ENCODE measurements around the gene ZNF771. TPM values are rescaled to one million over a fixed set of nuclear protein-coding genes. Genes with fewer than 3 reads are reported as not detected.

Gene ZNF771
- total and polyA plus RNA-seq, 2 donors (not counting 3 experiments of a cell fraction or from before 2014, with no cell fraction given), result 11.7 to 16.8 TPM

- H3K27me3 ChIP-seq (ENCODE audit: control insufficient read depth in 2 of 2, insufficient read depth in 2 of 2, low read length in 2 of 2), result no peaks in the 10 kb centered on the region
- no TSS peak for BruUV-seq (replicated peaks)
- no peak overlapping the region for H3K27ac ChIP-seq (ENCODE audit: insufficient read depth, low read depth, low read length)
- H2AFZ ChIP-seq (ENCODE audit: low read depth, low read length), result no peak overlapping the region
- no peaks in the 10 kb centered on the region for H4K20me1 ChIP-seq (replicated peaks; ENCODE audit: control insufficient read depth, extremely low read depth, insufficient read depth, low read length)
- no peak overlapping the region for H3K4me3 ChIP-seq (replicated peaks in 1 of 3; ENCODE audit: insufficient read depth in 1 of 3, low read depth in 1 of 3, low read length in 3 of 3)
- peaks cover 24% of the 10 kb centered on the region for H3K4me1 ChIP-seq (ENCODE audit: control insufficient read depth, extremely low read depth, insufficient read depth, low read length)
- H3K9me1 ChIP-seq (replicated peaks; ENCODE audit: control insufficient read depth, extremely low read depth, insufficient read depth, low read length), result no peaks in the 10 kb centered on the region
- H3K36me3 ChIP-seq (ENCODE audit: control insufficient read depth in 2 of 2, extremely low read depth in 1 of 2, insufficient read depth in 2 of 2, low read length in 2 of 2), result no peaks in the 10 kb centered on the region
- dilution Hi-C loops (cut with MboI; ENCODE audit: extremely low pct_ligation_motif_present, low sequenced_read_pairs) (no loop called here), intact Hi-C loops (cut with micrococcal nuclease) (no loop called here)
- DNase-seq (ENCODE audit: low read depth, low spot score) (no peak), FAIRE-seq (no peak)
- no peak overlapping the region for H3K9ac ChIP-seq (replicated peaks; ENCODE audit: extremely low read depth, insufficient read depth, low read length)
- TF ChIP-seq FOS (IDR thresholded peaks at IDR 0.05; ENCODE audit: borderline replicate concordance, insufficient read depth, low read length) (no peak), POLR2AphosphoS5 (IDR thresholded peaks at IDR 0.05; ENCODE audit: insufficient read depth, low read depth, low read length) (no peak), MAX (IDR thresholded peaks at IDR 0.05; ENCODE audit: insufficient read depth, insufficient read length) (no peak), GATA2 (IDR thresholded peaks at IDR 0.05; ENCODE audit: insufficient read depth, insufficient read length, low read depth, low read length) (no peak), MYC (IDR thresholded peaks at IDR 0.05; ENCODE audit: low read depth, low read length) (no peak), JUN (IDR thresholded peaks at IDR 0.05; ENCODE audit: borderline replicate concordance, insufficient read depth, insufficient read length, low read depth) (no peak), POLR2A (IDR thresholded peaks at IDR 0.05; ENCODE audit: low read depth, low read length) (no peak), CTCF (IDR thresholded peaks at IDR 0.05; ENCODE audit: extremely low read depth in 1 of 2, insufficient read depth in 1 of 2, low read depth in 1 of 2, low read length in 2 of 2) (no peak), EZH2 (IDR thresholded peaks at IDR 0.05; ENCODE audit: borderline replicate concordance, low read depth, low read length, severe bottlenecking) (no peak)
- H3K79me2 ChIP-seq (ENCODE audit: control insufficient read depth, insufficient read depth, low read length), result peaks cover 27% of the 10 kb centered on the region
- CTCF ChIA-PET, result interaction anchor here (1.5 to 1.8 kb wide), 4 partner anchors 10 to 280 kb away, joined by 4 to 24 read pairs (median 8); partner anchors contain the start of genes CD2BP2 and TBX6
- H3K4me2 ChIP-seq (ENCODE audit: insufficient read depth, low read length), result no peak overlapping the region
- POLR2A ChIA-PET, result no interaction called here
- no peaks in the 10 kb centered on the region for H3K9me3 ChIP-seq (replicated peaks; ENCODE audit: control insufficient read depth, insufficient read depth, low read length)
These were observed 35.2 kb upstream of the ZNF771 start for GRCh38 chr16:30372038-30372712.

Measured in endothelial cell of umbilical vein (primary cell).